GM19397 (cell line): ENCODE data around the gene FUT2.

Experiments used
- ATAC-seq: cut with Tn5 transposase; IDR thresholded peaks from one replicate; pipeline ENCODE4 v1.9.1; 2021; ENCODE audit warnings: mild to moderate bottlenecking, moderate library complexity; ENCODE audit not compliant: unreplicated experiment

The FUT2 gene

DNA sequence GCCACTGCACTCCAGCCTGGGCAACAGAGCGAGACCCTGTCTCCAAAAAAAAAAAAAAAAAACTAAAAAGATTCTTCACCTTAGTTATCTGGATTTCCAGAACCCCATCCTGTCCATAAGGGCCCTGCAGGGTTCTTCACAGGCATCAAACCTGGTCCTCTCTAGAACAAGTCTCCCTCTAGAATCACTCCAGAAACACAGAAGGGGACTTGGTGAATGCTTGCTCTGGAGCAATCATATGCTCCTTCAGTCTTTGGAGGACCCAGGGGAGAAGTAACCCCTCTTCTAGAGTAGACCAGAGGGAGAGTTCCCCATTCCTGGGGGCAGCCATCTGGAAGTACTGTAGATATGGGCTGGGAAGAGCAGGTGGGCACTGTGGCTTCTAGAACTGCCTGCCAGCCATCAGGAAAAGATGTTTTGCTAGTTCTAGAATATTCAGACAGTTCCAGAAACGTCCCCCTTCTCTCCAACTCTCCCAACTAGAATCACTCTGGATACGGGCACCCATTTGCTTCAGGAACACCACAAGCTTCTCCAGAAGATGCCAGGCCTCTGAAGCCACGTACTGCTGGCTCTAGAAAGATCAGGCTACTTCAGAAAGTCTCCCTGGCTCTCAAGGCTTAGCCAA lies 53.9 kb downstream of the FUT2 start:
- no peak for ATAC-seq

DNA sequence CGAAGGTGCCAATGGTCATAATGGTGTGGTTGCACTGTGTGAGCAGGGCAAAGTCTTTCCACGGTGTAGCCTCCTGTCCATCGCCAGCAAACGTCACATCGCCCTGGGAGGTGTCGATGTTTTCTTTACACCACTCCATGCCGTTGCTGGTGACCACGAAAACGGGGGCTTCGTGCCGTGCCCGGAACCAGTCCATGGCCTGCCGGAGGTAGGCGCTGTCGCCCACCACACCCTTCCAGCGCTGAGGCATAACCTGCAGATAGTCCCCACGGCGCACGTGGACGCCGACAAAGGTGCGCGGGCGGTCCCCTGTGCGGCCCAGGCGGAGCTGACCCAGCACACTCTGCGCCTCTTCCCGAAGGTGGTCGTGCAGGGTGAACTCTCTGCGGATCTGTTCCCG lies 54.6 kb downstream of the FUT2 start:
- no peak for ATAC-seq

DNA sequence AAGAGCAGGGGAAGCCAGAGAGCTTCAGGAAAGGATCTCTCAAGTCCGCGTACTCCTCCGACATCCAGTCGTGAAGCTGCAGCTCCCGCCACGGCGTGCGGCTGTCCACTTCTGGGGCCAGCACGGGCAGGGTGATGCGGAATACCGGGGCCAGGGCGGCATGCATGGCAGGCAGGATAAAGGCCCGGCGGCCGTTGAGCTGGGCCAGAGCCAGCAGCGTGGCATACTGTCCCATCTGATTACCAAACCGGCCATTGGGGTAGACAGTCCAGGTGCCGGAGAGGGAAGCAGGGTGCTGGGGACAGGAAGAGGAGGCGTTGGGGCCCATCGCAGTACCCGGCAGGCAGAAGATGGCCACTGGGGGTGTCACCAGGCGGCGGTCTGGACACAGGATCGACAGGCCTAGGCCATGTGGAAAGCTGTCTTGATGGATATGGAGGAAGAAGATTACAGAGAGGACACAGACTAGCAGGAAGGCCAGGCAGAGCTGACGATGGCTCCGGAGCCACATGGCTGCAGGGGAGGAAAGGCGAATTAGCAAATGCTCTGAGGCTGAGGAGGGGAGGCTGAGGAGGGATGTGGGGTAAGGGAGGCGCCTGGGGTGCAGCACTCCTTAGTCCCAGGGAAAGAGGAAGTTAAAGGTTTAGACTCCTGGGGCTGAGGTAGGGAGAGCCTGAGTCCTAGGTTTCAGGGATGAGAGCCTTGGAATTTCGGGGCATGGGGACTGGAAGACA lies 55.2 kb downstream of the FUT2 start:
- no peak for ATAC-seq

DNA sequence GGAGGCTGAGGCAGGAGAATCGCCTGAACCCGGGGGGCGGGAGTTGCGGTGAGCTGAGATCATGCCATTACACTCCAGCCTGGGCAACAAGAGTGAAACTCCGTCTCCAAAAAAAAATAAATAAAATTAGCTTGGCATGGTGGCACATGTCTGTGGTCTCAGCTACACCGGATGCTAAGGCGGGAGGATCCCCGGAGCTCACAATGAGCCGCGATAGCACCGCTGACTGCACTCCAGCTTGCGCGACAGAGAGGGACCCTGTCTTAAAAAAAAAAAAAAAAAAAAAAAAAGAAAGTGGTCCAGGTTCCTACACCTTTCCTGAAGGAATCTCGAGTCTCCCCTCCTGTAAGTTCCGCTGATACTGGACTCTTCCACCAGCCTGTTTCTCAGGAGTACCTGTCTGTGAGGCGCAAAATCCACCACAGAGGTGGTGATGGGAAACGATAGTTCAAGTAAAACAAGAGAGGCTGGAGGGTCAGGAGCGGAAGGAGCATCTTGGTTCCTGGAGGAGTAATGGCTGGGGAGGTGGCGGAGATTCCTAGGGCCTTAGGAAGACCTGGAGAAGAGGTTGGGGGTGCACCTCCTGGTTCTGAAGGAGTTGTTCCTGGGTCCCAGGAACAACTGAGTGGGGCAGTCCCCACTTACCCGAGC lies 56.2 kb downstream of the FUT2 start:
- no peak for ATAC-seq

DNA sequence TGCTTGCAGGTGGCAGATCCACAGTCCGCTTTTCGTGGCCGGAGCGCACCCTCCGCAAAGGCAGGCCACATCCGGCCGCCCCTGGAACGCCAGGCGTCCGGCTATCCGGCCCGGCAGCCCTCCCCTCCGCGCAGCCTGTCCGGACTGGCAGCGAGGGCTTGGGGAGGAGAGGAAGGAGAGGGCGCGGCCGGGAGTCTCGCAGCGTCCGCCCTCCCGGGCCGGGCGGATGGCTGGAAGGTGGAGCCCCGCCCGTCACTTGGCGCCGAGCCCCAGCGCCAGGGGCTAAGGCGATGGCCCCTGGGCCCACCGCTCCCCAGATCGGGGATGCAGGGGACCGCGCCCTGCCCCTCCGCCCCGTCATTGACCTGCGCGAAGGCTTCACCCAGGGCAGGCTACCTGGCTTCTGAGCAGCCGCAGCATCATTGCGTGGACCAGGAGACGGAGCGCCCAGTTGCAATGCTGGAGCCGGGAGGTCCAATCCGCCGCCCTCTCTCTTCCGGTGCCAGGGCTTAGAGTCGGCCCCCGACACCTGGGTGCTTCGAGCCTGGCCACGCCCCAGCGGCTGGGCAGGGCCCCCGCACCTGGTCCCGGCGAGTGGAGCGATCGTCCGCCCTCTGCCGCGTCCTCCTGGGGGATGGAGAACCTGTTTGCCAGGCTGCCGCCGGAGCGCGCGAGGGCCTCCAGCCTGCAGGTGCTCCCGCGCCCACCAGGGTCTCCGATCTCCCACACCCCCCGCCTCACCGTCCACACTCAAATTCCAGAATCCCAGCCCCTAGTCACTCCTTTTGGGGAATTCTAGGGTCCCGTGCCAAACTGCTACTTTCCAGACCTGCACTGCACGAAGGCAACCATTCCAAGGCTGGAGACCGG lies 57.0 kb downstream of the FUT2 start, which contains the start of gene FUT1:
Gene FUT1, minus strand, starts transcription at position 146 of the 870 bp plus-strand sequence. CDS start 1,360 bp downstream, outside the sequence.
- ATAC-seq: no peak

DNA sequence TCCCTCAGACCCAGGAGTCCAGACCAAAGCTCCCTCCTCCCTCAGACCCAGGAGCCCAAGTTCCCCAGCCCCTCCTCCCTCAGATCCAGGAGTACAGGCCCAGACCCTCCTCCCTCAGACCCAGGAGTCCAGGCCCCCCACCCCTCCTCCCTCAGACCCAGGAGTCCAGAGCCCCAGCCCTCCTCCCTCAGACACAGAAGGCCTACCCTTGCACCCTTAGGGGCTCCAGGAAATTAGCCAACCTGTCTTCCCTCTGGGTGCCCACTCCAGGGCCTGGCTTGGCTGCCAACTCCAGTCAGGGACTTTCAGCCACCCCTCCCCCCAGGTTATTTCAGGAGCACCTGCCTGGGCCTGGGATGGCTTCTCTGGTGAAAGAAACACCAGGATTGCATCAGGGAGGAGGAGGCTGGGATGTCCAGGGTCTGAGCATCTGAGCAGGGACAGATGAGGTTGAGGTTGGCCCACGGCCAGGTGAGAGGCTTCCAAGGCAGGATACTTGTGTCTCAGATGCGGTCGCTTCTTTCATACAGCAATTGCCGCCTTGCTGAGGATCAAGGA lies 59.4 kb downstream of the FUT2 start, which contains the start of gene FGF21:
Gene FGF21, plus strand, starts transcription at position 441 of the 558 bp plus-strand sequence. CDS start 713 bp downstream, outside the sequence.
- no peak for ATAC-seq
